GM06990 (cell line): Measurements from ENCODE around the gene SCARF1.

Source experiments
- DNase-seq: peaks from one replicate; pipeline ENCODE4 v3.0.0-alpha.2; 2011; ENCODE audit not compliant: insufficient read length; ENCODE audit errors: extremely low read depth
- H3K27me3 ChIP-seq: replicated peaks from 2 replicates; pipeline ENCODE4 v1.6.0; 2011; ENCODE audit warnings: low read length; ENCODE audit not compliant: control insufficient read depth, insufficient read depth
- H3K36me3 ChIP-seq: 2 replicates; pipeline ENCODE4 v1.5.1; 2011; ENCODE audit warnings: low read length; ENCODE audit not compliant: control insufficient read depth, insufficient read depth
- H3K4me3 ChIP-seq: replicated peaks from 2 replicates; pipeline ENCODE4 v1.5.1; 2011; ENCODE audit warnings: low read depth, mild to moderate bottlenecking, control low read depth, low read length
- CTCF ChIP-seq: IDR thresholded peaks from 2 replicates; pipeline ENCODE4 v1.5.1; 2011; ENCODE audit warnings: low read length, control low read depth, mild to moderate bottlenecking, inconsistent platforms; ENCODE audit not compliant: insufficient read depth, poor library complexity, severe bottlenecking

SCARF1 gene

GRCh38 chr17:1648963-1649843 is 3.7 kb upstream of the SCARF1 start:
- peak; percentile 96 for TF ChIP-seq CTCF
- DNase-seq, result peak; percentile 86
- Histone ChIP-seq H3K4me3 (peak overlapping the region; percentile 65), H3K36me3 (peaks cover 30% of the 10 kb centered on the region), H3K27me3 (no peaks in the 10 kb centered on the region)

- DNase-seq, result peak; percentile 92
- TF ChIP-seq CTCF, result peak; percentile 17
- Histone ChIP-seq H3K4me3 (peak overlapping the region; percentile 53), H3K36me3 (peaks cover 22% of the 10 kb centered on the region), H3K27me3 (no peaks in the 10 kb centered on the region)
These were observed 2.8 kb upstream of the SCARF1 start for GRCh38 chr17:1648173-1648962.

GRCh38 chr17:1647802-1648171 is 2.3 kb upstream of the SCARF1 start:
- Histone ChIP-seq H3K36me3 (peaks cover 20% of the 10 kb centered on the region), H3K27me3 (no peaks in the 10 kb centered on the region), H3K4me3 (no peak overlapping the region)
- no peak for DNase-seq
- TF ChIP-seq CTCF, result no peak

GRCh38 chr17:1646199-1646875 is 805 bp upstream of the SCARF1 start:
- peaks cover 9% of the 10 kb centered on the region for H3K36me3 ChIP-seq
- no peak overlapping the region; the same call in 1 of the 2 replicates for H3K4me3 ChIP-seq
- TF ChIP-seq CTCF, result no peak
- no peaks in the 10 kb centered on the region for H3K27me3 ChIP-seq
- no peak for DNase-seq

- no peak for TF ChIP-seq CTCF
- DNase-seq, result peak; percentile 57
- no peaks in the 10 kb centered on the region for H3K36me3 ChIP-seq
- no peaks in the 10 kb centered on the region for H3K27me3 ChIP-seq
- peak overlapping the region; percentile 63 for H3K4me3 ChIP-seq
These were observed 882 bp downstream of the SCARF1 start for GRCh38 chr17:1644493-1645206.
